K562 (cell line): ENCODE data around the gene PLD3. TPM values are rescaled to one million over a fixed set of nuclear protein-coding genes. Genes with fewer than 3 reads are reported as not detected.

Experiments used
- ATAC-seq: fragments of 200-7000 bp; cut with Tn5 transposase; 3 replicates; pipeline ENCODE4 v1.9.1; 2020; ENCODE audit warnings: moderate library complexity
- BruUV-seq: library from RNA; stranded (reverse); fragments of 400-500 nt; replicated peaks from 2 replicates; lab custom pipeline; 2021; lab: Mats Ljungman, UMichigan
- CTCF ChIA-PET: fragments of 300-600 bp; formaldehyde crosslinking; extraction: SDS; loops from one replicate; lab custom pipeline; 2021; ENCODE audit warnings: low intra/inter-chr PET ratio; lab: Yijun Ruan, JAX
- POLR2A ChIA-PET: fragments of 300-600, 350-650 bp; sonication (Branson Sonifier 250); formaldehyde crosslinking; extraction: SDS; loops from one replicate; lab custom pipeline; 2021; ENCODE audit warnings: antibody characterized with exemption, inconsistent platforms; lab: Yijun Ruan, JAX
- DNase-seq, 4 experiments: peaks; one replicate each; pipeline versions ENCODE4 v3.0.0 to v3.0.0-alpha.2; 2011 to 2018; ENCODE audit warnings: low spot score in 3 of 4, mixed read lengths in 3 of 4; ENCODE audit errors: extremely low read depth in 1 of 4
- FAIRE-seq: peaks from 2 replicates; lab custom pipeline; 2011; peaks lifted over from hg19 to GRCh38; lab: Jason Lieb, UNC
- H2AFZ ChIP-seq: 2 replicates; pipeline ENCODE4 v1.6.0; 2011; ENCODE audit warnings: low read depth, low read length, control low read depth, inconsistent platforms
- H3K27ac ChIP-seq: fragments of 200-600 bp; 3 replicates; pipeline ENCODE4 v1.8.0; 2011; ENCODE audit warnings: low read depth, mild to moderate bottlenecking, control low read depth, inconsistent platforms, low read length, moderate library complexity, mixed read lengths; ENCODE audit errors: extremely low read depth
- H3K27me3 ChIP-seq, 2 experiments: fragments of 300-600 bp in 1 of 2; 2 replicates in 1 of 2; 3 replicates in 1 of 2; pipeline versions ENCODE4 v1.6.0 to v1.8.0; 2011; ENCODE audit warnings: inconsistent platforms in 2 of 2, low read length in 2 of 2, mild to moderate bottlenecking in 1 of 2, mixed read lengths in 1 of 2, moderate library complexity in 1 of 2; ENCODE audit not compliant: control insufficient read depth in 2 of 2, insufficient read depth in 2 of 2
- H3K36me3 ChIP-seq: fragments of 300-600 bp; 3 replicates; pipeline ENCODE4 v1.8.0; 2011; ENCODE audit warnings: mild to moderate bottlenecking, low read length, inconsistent platforms; ENCODE audit not compliant: control insufficient read depth, insufficient read depth
- H3K4me1 ChIP-seq, 2 experiments: fragments of 200-600 bp in 1 of 2; replicated peaks in 1 of 2; 2 replicates in 1 of 2; 3 replicates in 1 of 2; pipeline versions ENCODE4 v1.5.1 to v1.8.0; 2011; ENCODE audit warnings: inconsistent platforms in 2 of 2, low read length in 2 of 2, mild to moderate bottlenecking in 1 of 2, mixed read lengths in 1 of 2, moderate library complexity in 1 of 2; ENCODE audit not compliant: control insufficient read depth in 2 of 2, insufficient read depth in 2 of 2
- H3K4me2 ChIP-seq: 2 replicates; pipeline ENCODE4 v1.6.1; 2011; ENCODE audit warnings: low read length, control low read depth, inconsistent platforms, mixed read lengths; ENCODE audit not compliant: insufficient read depth
- H3K4me3 ChIP-seq: fragments of 200-600 bp; sonication (generic), shearing (Covaris generic); 2 replicates; pipeline ENCODE4 v1.5.1; 2016; ENCODE audit warnings: control low read depth, inconsistent platforms
- H3K79me2 ChIP-seq: fragments of 200-600 bp; 3 replicates; pipeline ENCODE4 v1.8.0; 2011; ENCODE audit warnings: low read length, inconsistent platforms; ENCODE audit not compliant: control insufficient read depth, insufficient read depth
- H3K9ac ChIP-seq, 2 experiments: 2 replicates each; pipeline versions ENCODE4 v1.6.0 to v1.6.1; 2011; ENCODE audit warnings: low read depth in 2 of 2, low read length in 2 of 2, control low read depth in 1 of 2, inconsistent platforms in 1 of 2, mild to moderate bottlenecking in 1 of 2, mixed read lengths in 1 of 2; ENCODE audit not compliant: insufficient read depth in 1 of 2
- H3K9me1 ChIP-seq: one replicate; pipeline ENCODE4 v1.6.0; 2011; ENCODE audit warnings: inconsistent platforms, mild to moderate bottlenecking, low read length, moderate library complexity; ENCODE audit not compliant: control insufficient read depth, insufficient read depth
- H3K9me3 ChIP-seq: replicated peaks from 2 replicates; pipeline ENCODE4 v1.5.1; 2011; ENCODE audit warnings: low read depth, low read length, inconsistent platforms; ENCODE audit not compliant: control insufficient read depth, insufficient read depth
- H4K20me1 ChIP-seq: replicated peaks from 2 replicates; pipeline ENCODE4 v1.6.1; 2011; ENCODE audit warnings: low read length, inconsistent platforms, mixed read lengths; ENCODE audit not compliant: control insufficient read depth, insufficient read depth
- BACH1 ChIP-seq: fragments of 200-800 bp; sonication (Bioruptor generic); IDR thresholded peaks from 2 replicates; pipeline ENCODE4 v1.6.1; 2016; ENCODE audit warnings: missing genetic modification characterization, missing compliant biosample characterization
- CEBPG ChIP-seq, 3 experiments: fragments of 200-800 bp in 1 of 3; sonication (Bioruptor generic) in 1 of 3; sonication (generic) in 1 of 3; formaldehyde crosslinking in 1 of 3; IDR thresholded peaks in 2 of 3; conservative IDR thresholded peaks in 1 of 3; 2 replicates each; pipeline versions ENCODE4 v1.6.1 to v1.8.0; 2016 to 2022; ENCODE audit warnings: missing compliant biosample characterization in 2 of 3, missing genetic modification characterization in 2 of 3, mild to moderate bottlenecking in 1 of 3, missing genetic modification reagents in 1 of 3
- CHD2 ChIP-seq: IDR thresholded peaks from 2 replicates; pipeline ENCODE4 v1.6.1; 2011; ENCODE audit warnings: low read depth, low read length
- SMAD4 ChIP-seq: fragments of 250-450 bp; sonication (Bioruptor Pico); conservative IDR thresholded peaks from 2 replicates; pipeline ENCODE4 v1.8.0; 2021; ENCODE audit warnings: inconsistent platforms, mild to moderate bottlenecking, moderate library complexity
- TRIM24 ChIP-seq, 2 experiments: fragments of 450-650 bp; IDR thresholded peaks; 2 replicates each; pipeline ENCODE4 v1.6.1; 2016
- ZNF175 ChIP-seq: fragments of 200-800 bp; sonication (Bioruptor generic); IDR thresholded peaks from 2 replicates; pipeline ENCODE4 v1.6.1; 2016; ENCODE audit warnings: low read depth, mild to moderate bottlenecking, missing genetic modification characterization, missing compliant biosample characterization
- ZNF354B ChIP-seq: fragments of 250-450 bp; sonication (Bioruptor Pico); IDR thresholded peaks from 2 replicates; pipeline ENCODE4 v1.4.0; 2020
- ZNF444 ChIP-seq: fragments of 250-450 bp; sonication (Bioruptor Pico); IDR thresholded peaks from 2 replicates; pipeline ENCODE4 v1.4.0; 2020; ENCODE audit warnings: mild to moderate bottlenecking, moderate library complexity
- whole genome bisulfite sequencing: fragments of 100-300 bp; shearing (Covaris generic); methylation state at CpG from one replicate; pipeline ENCODE4 v1.1.6; 2016; ENCODE audit warnings: low coverage, mixed read lengths; ENCODE audit not compliant: insufficient coverage; ENCODE audit errors: missing lambda C conversion rate; 5-methylcytosine and 5-hydroxymethylcytosine counted together
- in situ Hi-C: fragments of 300-500 bp; cut with MboI; formaldehyde crosslinking; loops from 4 replicates; pipeline ENCODE4 v1.15.0; 2018; ENCODE audit warnings: inconsistent platforms, mixed read lengths
- intact Hi-C: fragments of 100-400 bp; cut with micrococcal nuclease; formaldehyde crosslinking; loops from 2 replicates; pipeline ENCODE4 v1.14.2; 2022
- polyA plus RNA-seq, 8 experiments: library from polyadenylated mRNA; depleted of rRNA in 4 of 8; stranded (reverse) in 5 of 8; unstranded in 3 of 8; fragments of >200 nt; fragmentation: Nextera tagmentation in 2 of 8; fragmentation: Illumina TruSeq in 1 of 8; extraction: Ambion mirVana in 2 of 8; extraction: Trizol in 1 of 8; gene quantifications; 2 replicates each; pipeline versions ENCODE4 v1.2.1 to v1.2.3, GENCODE V29; 2011 to 2014; ENCODE audit warnings: inconsistent platforms in 1 of 8, missing spikeins in 1 of 8
- total RNA-seq, 7 experiments: library from RNA; depleted of rRNA in 6 of 7; stranded (reverse); fragments of >200 nt in 6 of 7; fragmentation: Illumina TruSeq in 2 of 7; extraction: Trizol in 2 of 7; gene quantifications; 2 replicates each; pipeline versions ENCODE4 v1.2.1 to v1.2.3, GENCODE V29; 2011 to 2021; ENCODE audit warnings: low replicate concordance in 1 of 7
- TF ChIP-seq, protein P1 (sequence below): conservative IDR thresholded peaks from 2 replicates; pipeline ENCODE4 v1.6.1; 2011; ENCODE audit warnings: low read depth, mild to moderate bottlenecking, low read length; ENCODE audit not compliant: control insufficient read depth

Gene PLD3
- total and polyA plus RNA-seq, 9 of the 15 experiments (the other 6 are each of a cell fraction or from before 2014, with no cell fraction given): 2.3 to 128 (median 72.7) TPM

DNA sequence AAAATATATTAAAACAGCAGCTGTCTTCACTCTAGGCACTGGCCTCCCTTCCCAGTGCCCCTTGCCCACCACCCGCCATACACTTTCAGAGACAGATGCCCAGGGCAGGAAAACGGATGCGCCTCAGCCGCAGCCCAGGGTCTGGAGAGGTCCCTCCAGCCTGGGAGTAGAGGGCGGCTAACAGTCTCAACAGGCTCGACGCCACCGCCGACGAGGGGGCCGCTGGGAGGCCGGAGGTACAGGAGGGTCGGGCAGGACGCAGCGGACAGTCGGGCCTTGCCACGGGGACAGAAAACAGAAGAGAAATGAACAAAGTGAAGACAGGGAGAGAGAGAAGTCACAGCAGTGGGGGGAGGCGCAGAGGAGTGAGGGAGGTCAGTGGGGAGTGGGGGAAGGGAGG, 27.4 kb upstream of the PLD3 start:
- Histone ChIP-seq H3K4me1 (peaks cover 0 to 4% of the 10 kb centered on the region in 2 experiments; a peak in 1 of 5 replicates), H3K27me3 (no peaks in the 10 kb centered on the region), H3K9me1 (peaks cover 3% of the 10 kb centered on the region), H3K4me2 (no peak overlapping the region), H3K4me3 (no peak overlapping the region), H2AFZ (no peak overlapping the region), H3K36me3 (peaks cover 77% of the 10 kb centered on the region), H3K9ac (no peak overlapping the region), H3K79me2 (no peaks in the 10 kb centered on the region), H3K9me3 (no peaks in the 10 kb centered on the region), H4K20me1 (no peaks in the 10 kb centered on the region), H3K27ac (no peak overlapping the region)
- intact Hi-C loops (no loop called here), in situ Hi-C loops (no loop called here)
- no TSS peak for BruUV-seq
- TF ChIP-seq ZNF175 (no peak), CHD2 (no peak), SMAD4 (CRISPR knock-in tag) (no peak), ZNF444 (no peak), TRIM24 (IDR thresholded peaks at IDR 0.05) (no peak), BACH1 (tag) (no peak), CEBPG (CRISPR knock-in tag; IDR thresholded peaks at IDR 0.05) (no peak), CEBPG (tag; conservative IDR thresholded peaks at IDR 0.05 in 1 of 2, IDR thresholded peaks at IDR 0.05 in 1 of 2) (no peak), ZNF354B (no peak)
- TF ChIP-seq, protein P1, sequence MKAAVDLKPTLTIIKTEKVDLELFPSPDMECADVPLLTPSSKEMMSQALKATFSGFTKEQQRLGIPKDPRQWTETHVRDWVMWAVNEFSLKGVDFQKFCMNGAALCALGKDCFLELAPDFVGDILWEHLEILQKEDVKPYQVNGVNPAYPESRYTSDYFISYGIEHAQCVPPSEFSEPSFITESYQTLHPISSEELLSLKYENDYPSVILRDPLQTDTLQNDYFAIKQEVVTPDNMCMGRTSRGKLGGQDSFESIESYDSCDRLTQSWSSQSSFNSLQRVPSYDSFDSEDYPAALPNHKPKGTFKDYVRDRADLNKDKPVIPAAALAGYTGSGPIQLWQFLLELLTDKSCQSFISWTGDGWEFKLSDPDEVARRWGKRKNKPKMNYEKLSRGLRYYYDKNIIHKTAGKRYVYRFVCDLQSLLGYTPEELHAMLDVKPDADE: no peak
- ATAC-seq: no peak
- WGBS: 97% methylated on average over 16 of the region's 18 CpGs
- ChIA-PET POLR2A (no interaction called here), CTCF (no interaction called here)
- no peak for DNase-seq
- no peak for FAIRE-seq
